Mesothelial cell of epicardium (in vitro differentiated cells): Measurements from ENCODE around the gene ARL14. TPM values are rescaled to one million over a fixed set of nuclear protein-coding genes. Genes with fewer than 3 reads are reported as not detected.
"Not testable (repeated sequence)": the region's sequence is repeated elsewhere in the genome, so short reads cannot be mapped to it uniquely, and the experiment has no call there.

ENCODE experiments used
- DNase-seq, 2 experiments: peaks; one replicate each; pipeline ENCODE4 v3.0.0; 2021; ENCODE audit warnings: low spot score in 2 of 2; ENCODE audit not compliant: unreplicated experiment in 2 of 2
- H3K27ac Mint-ChIP-seq: 2 replicates; pipeline ENCODE4 v1.8.0; 2021; ENCODE audit warnings: mixed read lengths
- H3K27me3 Mint-ChIP-seq: 2 replicates; pipeline ENCODE4 v1.8.0; 2021; ENCODE audit warnings: low read depth, mixed read lengths
- H3K36me3 Mint-ChIP-seq: 2 replicates; pipeline ENCODE4 v1.8.0; 2021; ENCODE audit warnings: mixed read lengths
- H3K4me1 Mint-ChIP-seq: 2 replicates; pipeline ENCODE4 v1.8.0; 2021; ENCODE audit warnings: mixed read lengths
- H3K4me3 Mint-ChIP-seq: 2 replicates; pipeline ENCODE4 v1.8.0; 2021; ENCODE audit warnings: mild to moderate bottlenecking, moderate library complexity, mixed read lengths
- H3K9me3 Mint-ChIP-seq: 2 replicates; pipeline ENCODE4 v1.8.0; 2021; ENCODE audit warnings: mixed read lengths
- CTCF ChIP-seq: fragments of 200-600 bp; sonication (generic); IDR thresholded peaks from one replicate; pipeline ENCODE4 v1.5.0; 2021; ENCODE audit warnings: antibody characterized with exemption; ENCODE audit not compliant: unreplicated experiment
- total RNA-seq: library from RNA; stranded (reverse); gene quantifications from 3 replicates; pipeline ENCODE4 v1.2.1, GENCODE V29; 2021

ARL14 gene
- total RNA-seq, 1 donor from 2014 or later: not detected

- no peak overlapping the region for H3K4me3 Mint-ChIP-seq
- peak overlapping the region; percentile 83 for H3K27ac Mint-ChIP-seq
- peaks cover 1% of the 10 kb centered on the region for H3K27me3 Mint-ChIP-seq
- H3K9me3 Mint-ChIP-seq: no peaks in the 10 kb centered on the region
- H3K4me1 Mint-ChIP-seq: peaks cover 9% of the 10 kb centered on the region
- no peaks in the 10 kb centered on the region for H3K36me3 Mint-ChIP-seq
- no peak for DNase-seq
- no peak for TF ChIP-seq CTCF
These were observed 27.0 kb downstream of the ARL14 start for GRCh38 chr3:160703974-160704373.

GRCh38 chr3:160707187-160707794 is 30.3 kb downstream of the ARL14 start:
- peaks cover 9% of the 10 kb centered on the region for H3K4me1 Mint-ChIP-seq
- no peaks in the 10 kb centered on the region for H3K36me3 Mint-ChIP-seq
- H3K9me3 Mint-ChIP-seq: no peaks in the 10 kb centered on the region
- no peak overlapping the region for H3K27ac Mint-ChIP-seq
- TF ChIP-seq CTCF: peak; percentile 31
- no peak overlapping the region for H3K4me3 Mint-ChIP-seq
- DNase-seq: no peak
- peaks cover 1% of the 10 kb centered on the region for H3K27me3 Mint-ChIP-seq

- no peak overlapping the region for H3K4me3 Mint-ChIP-seq
- H3K9me3 Mint-ChIP-seq: peaks cover 5% of the 10 kb centered on the region
- DNase-seq: no peak
- peaks cover 2% of the 10 kb centered on the region for H3K4me1 Mint-ChIP-seq
- peaks cover 1% of the 10 kb centered on the region for H3K27me3 Mint-ChIP-seq
- TF ChIP-seq CTCF: no peak
- no peak overlapping the region for H3K27ac Mint-ChIP-seq
- no peaks in the 10 kb centered on the region for H3K36me3 Mint-ChIP-seq
These were observed 32.7 kb downstream of the ARL14 start for GRCh38 chr3:160709477-160710182.

- not testable (repeated sequence) for H3K27ac Mint-ChIP-seq, H3K4me3 Mint-ChIP-seq, H3K4me1 Mint-ChIP-seq, H3K27me3 Mint-ChIP-seq, H3K9me3 Mint-ChIP-seq, DNase-seq, H3K36me3 Mint-ChIP-seq
These were observed 36.2 kb downstream of the ARL14 start for GRCh38 chr3:160713144-160713543.

GRCh38 chr3:160719710-160720109 is 42.8 kb downstream of the ARL14 start:
- Mint-ChIP-seq H3K4me1 (peaks cover 7% of the 10 kb centered on the region), H3K27me3 (no peaks in the 10 kb centered on the region), H3K27ac (no peak overlapping the region), H3K9me3 (peaks cover 35% of the 10 kb centered on the region), H3K36me3 (no peaks in the 10 kb centered on the region), H3K4me3 (no peak overlapping the region)
- no peak for TF ChIP-seq CTCF
- DNase-seq: no peak

GRCh38 chr3:160720123-160720746 is 43.3 kb downstream of the ARL14 start:
- peaks cover 2% of the 10 kb centered on the region for H3K36me3 Mint-ChIP-seq
- no peak overlapping the region for H3K4me3 Mint-ChIP-seq
- H3K27ac Mint-ChIP-seq: no peak overlapping the region
- peaks cover 7% of the 10 kb centered on the region for H3K4me1 Mint-ChIP-seq
- peaks cover 40% of the 10 kb centered on the region for H3K9me3 Mint-ChIP-seq
- TF ChIP-seq CTCF: no peak
- H3K27me3 Mint-ChIP-seq: no peaks in the 10 kb centered on the region
- DNase-seq: no peak
